DOHH2 (cell line): ENCODE measurements around the gene SYVN1.

Source experiments
- H3F3A ChIP-seq: fragments of 200-600 bp; sonication (generic), shearing (Covaris generic); 2 replicates; pipeline ENCODE4 v1.6.0; 2016; ENCODE audit warnings: antibody characterized with exemption, mild to moderate bottlenecking; ENCODE audit not compliant: control insufficient read depth, insufficient read depth
- H3K27ac ChIP-seq: fragments of 200-600 bp; sonication (generic); 2 replicates; pipeline ENCODE4 v1.5.1; 2014; ENCODE audit warnings: low read depth, mild to moderate bottlenecking, low read length, moderate library complexity
- H3K27me3 ChIP-seq: fragments of 200-600 bp; sonication (generic); 2 replicates; pipeline ENCODE4 v1.6.1; 2014; ENCODE audit warnings: mild to moderate bottlenecking, low read length, mixed read lengths; ENCODE audit not compliant: control insufficient read depth
- H3K36me3 ChIP-seq: fragments of 200-600 bp; sonication (generic); 2 replicates; pipeline ENCODE4 v1.6.1; 2014; ENCODE audit warnings: mild to moderate bottlenecking, low read length, moderate library complexity, mixed read lengths; ENCODE audit not compliant: control insufficient read depth
- H3K4me1 ChIP-seq: fragments of 200-600 bp; sonication (generic); 2 replicates; pipeline ENCODE4 v1.6.1; 2014; ENCODE audit warnings: mild to moderate bottlenecking, low read length, mixed read lengths; ENCODE audit not compliant: control insufficient read depth
- H3K4me2 ChIP-seq: fragments of 200-600 bp; sonication (generic); 2 replicates; pipeline ENCODE4 v1.6.0; 2014; ENCODE audit warnings: mild to moderate bottlenecking, low read length, moderate library complexity
- H3K4me3 ChIP-seq: fragments of 200-600 bp; sonication (generic); 2 replicates; pipeline ENCODE4 v1.5.1; 2014; ENCODE audit warnings: mild to moderate bottlenecking, low read length, mixed read lengths
- H3K79me2 ChIP-seq: fragments of 200-600 bp; sonication (generic); 2 replicates; pipeline ENCODE4 v1.6.1; 2014; ENCODE audit warnings: mild to moderate bottlenecking, low read length, mixed read lengths; ENCODE audit not compliant: control insufficient read depth
- H3K9me2 ChIP-seq: fragments of 200-600 bp; sonication (generic); replicated peaks from 2 replicates; pipeline ENCODE4 v1.6.1; 2014; ENCODE audit warnings: mild to moderate bottlenecking, low read length, mixed read lengths; ENCODE audit not compliant: control insufficient read depth
- H3K9me3 ChIP-seq: fragments of 200-600 bp; sonication (generic); 2 replicates; pipeline ENCODE4 v1.6.1; 2014; ENCODE audit warnings: antibody characterized with exemption, low read length, mixed read lengths; ENCODE audit not compliant: control insufficient read depth, insufficient read depth
- H4K20me1 ChIP-seq: fragments of 200-600 bp; sonication (generic); 2 replicates; pipeline ENCODE4 v1.6.0; 2014; ENCODE audit warnings: low read depth, mild to moderate bottlenecking, antibody characterized with exemption, low read length, moderate library complexity; ENCODE audit not compliant: control insufficient read depth, insufficient read depth
- EZH2phosphoT487 ChIP-seq: fragments of 200-600 bp; sonication (generic); IDR thresholded peaks from 2 replicates; pipeline ENCODE4 v1.6.1; 2017; ENCODE audit warnings: borderline replicate concordance, mild to moderate bottlenecking, antibody characterized with exemption, low read length, moderate library complexity, mixed read lengths
- TF ChIP-seq, protein P1 (sequence below): fragments of 200-600 bp; sonication (generic); IDR thresholded peaks from one replicate; pipeline ENCODE4 v1.5.1; 2014; ENCODE audit warnings: antibody characterized with exemption, mild to moderate bottlenecking, low read depth, low read length; ENCODE audit not compliant: poor library complexity, severe bottlenecking

The SYVN1 gene

DNA sequence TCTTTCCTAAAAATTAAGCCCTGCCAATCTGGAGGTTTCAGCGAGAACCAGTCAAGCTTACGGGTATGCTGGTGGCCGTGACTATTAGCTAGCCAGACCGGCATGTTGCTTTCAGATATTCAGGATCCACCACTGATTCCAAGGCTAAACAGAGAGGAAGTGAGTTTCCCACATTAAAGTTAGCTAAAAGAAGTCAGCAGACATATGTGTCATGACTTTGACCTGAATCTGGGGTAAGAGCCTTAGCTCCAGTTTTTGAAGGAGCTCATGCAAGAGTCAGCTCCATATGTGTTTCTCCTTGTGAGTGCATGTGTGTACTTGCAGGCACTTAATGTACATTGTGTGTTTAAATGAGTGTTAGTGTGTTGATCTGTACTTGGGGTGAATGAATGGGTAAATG, 48.9 kb downstream of the SYVN1 start:
- H3K27ac ChIP-seq, result no peak overlapping the region
- no peak for TF ChIP-seq EZH2phosphoT487
- TF ChIP-seq, protein P1, sequence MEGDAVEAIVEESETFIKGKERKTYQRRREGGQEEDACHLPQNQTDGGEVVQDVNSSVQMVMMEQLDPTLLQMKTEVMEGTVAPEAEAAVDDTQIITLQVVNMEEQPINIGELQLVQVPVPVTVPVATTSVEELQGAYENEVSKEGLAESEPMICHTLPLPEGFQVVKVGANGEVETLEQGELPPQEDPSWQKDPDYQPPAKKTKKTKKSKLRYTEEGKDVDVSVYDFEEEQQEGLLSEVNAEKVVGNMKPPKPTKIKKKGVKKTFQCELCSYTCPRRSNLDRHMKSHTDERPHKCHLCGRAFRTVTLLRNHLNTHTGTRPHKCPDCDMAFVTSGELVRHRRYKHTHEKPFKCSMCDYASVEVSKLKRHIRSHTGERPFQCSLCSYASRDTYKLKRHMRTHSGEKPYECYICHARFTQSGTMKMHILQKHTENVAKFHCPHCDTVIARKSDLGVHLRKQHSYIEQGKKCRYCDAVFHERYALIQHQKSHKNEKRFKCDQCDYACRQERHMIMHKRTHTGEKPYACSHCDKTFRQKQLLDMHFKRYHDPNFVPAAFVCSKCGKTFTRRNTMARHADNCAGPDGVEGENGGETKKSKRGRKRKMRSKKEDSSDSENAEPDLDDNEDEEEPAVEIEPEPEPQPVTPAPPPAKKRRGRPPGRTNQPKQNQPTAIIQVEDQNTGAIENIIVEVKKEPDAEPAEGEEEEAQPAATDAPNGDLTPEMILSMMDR, result no peak
- peak overlapping the region; percentile 90; the same call in 1 of the 2 replicates for H3K4me3 ChIP-seq
- peaks cover 60% of the 10 kb centered on the region for H3K36me3 ChIP-seq
- H3K4me2 ChIP-seq, result 0 out of 2 replicates have a peak overlapping the region, but pooled peaks have one; percentile 85
- H3K9me2 ChIP-seq, result no peaks in the 10 kb centered on the region
- H3K9me3 ChIP-seq, result no peaks in the 10 kb centered on the region
- H3K27me3 ChIP-seq, result no peaks in the 10 kb centered on the region
- no peaks in the 10 kb centered on the region for H4K20me1 ChIP-seq
- H3K79me2 ChIP-seq, result peaks cover 49% of the 10 kb centered on the region
- H3K4me1 ChIP-seq, result peaks cover 33% of the 10 kb centered on the region
- H3F3A ChIP-seq, result 0 out of 2 replicates have a peak, but pooled peaks cover 2% of the 10 kb centered on the region

DNA sequence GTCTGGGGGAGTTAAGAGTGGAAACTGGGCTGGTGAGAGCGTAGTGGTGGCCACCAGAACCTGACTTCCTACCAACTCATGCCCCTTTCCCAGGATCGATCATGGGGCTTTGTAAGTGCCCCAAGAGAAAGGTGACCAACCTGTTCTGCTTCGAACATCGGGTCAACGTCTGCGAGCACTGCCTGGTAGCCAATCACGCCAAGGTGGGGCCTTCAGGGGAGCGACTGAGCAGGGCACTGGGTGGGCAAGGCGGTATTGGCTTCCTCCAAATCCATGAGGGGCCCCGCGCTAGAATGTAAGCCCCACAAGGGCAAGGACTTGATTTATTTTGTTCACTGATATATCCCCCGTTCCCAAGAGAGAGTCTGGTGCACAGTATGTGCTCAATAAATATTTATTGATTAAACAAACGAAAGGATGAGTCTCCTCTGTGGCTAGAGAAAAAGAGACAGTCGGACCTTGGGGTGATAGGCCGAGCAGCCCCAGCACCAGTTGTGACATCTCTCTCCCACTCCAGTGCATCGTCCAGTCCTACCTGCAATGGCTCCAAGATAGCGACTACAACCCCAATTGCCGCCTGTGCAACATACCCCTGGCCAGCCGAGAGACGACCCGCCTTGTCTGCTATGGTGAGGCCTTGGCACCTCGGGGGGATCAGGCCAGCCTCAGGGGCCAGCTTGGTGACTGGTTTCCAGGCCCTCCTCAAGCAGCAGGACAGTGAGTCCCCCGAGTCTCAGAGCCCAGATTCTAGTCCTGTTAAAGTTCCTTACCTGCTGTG, 49.5 kb downstream of the SYVN1 start:
- peak overlapping the region; percentile 90 for H3K4me3 ChIP-seq
- no peaks in the 10 kb centered on the region for H3K9me2 ChIP-seq
- H3K4me2 ChIP-seq, result peak overlapping the region; percentile 85
- H3K79me2 ChIP-seq, result peaks cover 54% of the 10 kb centered on the region
- no peaks in the 10 kb centered on the region for H4K20me1 ChIP-seq
- peaks cover 65% of the 10 kb centered on the region for H3K36me3 ChIP-seq
- H3K27ac ChIP-seq, result peak overlapping the region; percentile 70; the same call in 1 of the 2 replicates
- H3K27me3 ChIP-seq, result no peaks in the 10 kb centered on the region
- 0 out of 2 replicates have a peak, but pooled peaks cover 2% of the 10 kb centered on the region for H3F3A ChIP-seq
- H3K4me1 ChIP-seq, result peaks cover 37% of the 10 kb centered on the region
- TF ChIP-seq, protein P1, result no peak
- TF ChIP-seq EZH2phosphoT487, result no peak
- H3K9me3 ChIP-seq, result no peaks in the 10 kb centered on the region

DNA sequence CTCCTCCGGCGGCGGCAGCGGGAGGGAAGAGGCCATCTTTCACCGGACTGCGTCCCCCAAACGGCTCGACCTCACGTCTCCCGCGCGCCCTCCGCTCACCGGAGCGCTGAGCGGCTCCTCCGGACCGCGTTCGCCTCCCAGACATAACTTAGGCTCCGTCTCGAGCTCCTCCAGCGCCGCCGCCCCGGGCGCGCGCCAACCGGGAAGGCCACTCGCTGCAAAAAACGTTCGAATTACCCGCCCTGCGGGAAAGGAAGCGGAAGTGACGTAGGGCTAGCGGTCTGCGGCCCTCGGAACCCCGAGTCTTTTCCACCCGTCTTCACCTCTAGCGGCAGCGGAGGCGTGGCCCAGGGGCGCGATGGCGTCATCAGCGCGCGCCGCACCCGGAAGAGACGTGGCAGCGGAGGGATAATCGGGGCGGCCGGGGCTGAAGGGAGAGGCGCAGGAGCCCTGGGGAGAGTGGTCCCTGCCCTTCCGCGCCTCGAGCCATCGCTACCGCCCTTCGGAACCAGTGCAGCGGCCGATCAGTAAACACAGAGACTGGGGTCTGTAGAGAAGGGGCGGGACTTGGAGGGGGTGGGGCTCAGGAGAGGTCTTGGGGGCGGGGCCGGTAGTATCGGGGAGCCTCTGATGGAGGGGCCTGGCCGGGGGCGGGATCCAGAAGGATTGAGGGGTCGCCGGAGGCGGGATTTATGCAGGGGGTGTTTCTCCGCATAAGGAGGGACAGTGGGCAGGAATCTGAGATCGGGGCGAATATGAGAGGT, 50.3 kb downstream of the SYVN1 start, which contains the start of the genes CDCA5 and ZFPL1:
CDCA5 (minus strand) TSS at position 207 of the 764 bp plus-strand sequence; CDS start at position 145, 62 bp downstream.
ZFPL1 (plus strand) TSS at position 389 of the 764 bp plus-strand sequence. CDS start 477 bp downstream, outside the sequence.
- H3K27me3 ChIP-seq, result no peaks in the 10 kb centered on the region
- peaks cover 73% of the 10 kb centered on the region for H3K36me3 ChIP-seq
- 0 out of 2 replicates have a peak, but pooled peaks cover 2% of the 10 kb centered on the region for H3F3A ChIP-seq
- H3K4me2 ChIP-seq, result peak within 1 kb of the TSS; percentile 85
- H3K9me3 ChIP-seq, result no peaks in the 10 kb centered on the region
- no peaks in the 10 kb centered on the region for H4K20me1 ChIP-seq
- peaks cover 42% of the 10 kb centered on the region for H3K4me1 ChIP-seq
- TF ChIP-seq, protein P1, result no peak
- TF ChIP-seq EZH2phosphoT487, result no peak
- no peaks in the 10 kb centered on the region for H3K9me2 ChIP-seq
- peaks cover 61% of the 10 kb centered on the region for H3K79me2 ChIP-seq
- H3K4me3 ChIP-seq, result peak within 1 kb of the TSS; percentile 90
- H3K27ac ChIP-seq, result peak within 1 kb of the TSS; percentile 70
